ENCODE results near the gene ATP1B1. TPM values are rescaled to one million over a fixed set of nuclear protein-coding genes. Genes with fewer than 3 reads are reported as not detected.
"Not testable (repeated sequence)": the region's sequence is repeated elsewhere in the genome, so short reads cannot be mapped to it uniquely, and the experiment has no call there.

Gene ATP1B1
- total RNA-seq, 1 donor from 2014 or later, result 6.0 TPM

GRCh38 chr1:169175461-169175860 is 69.0 kb downstream of the ATP1B1 start:
- DNase-seq (ENCODE audit: low spot score), result no peak
- Mint-ChIP-seq H3K4me1 (ENCODE audit: unreplicated experiment) (no peaks in the 10 kb centered on the region), H3K36me3 (ENCODE audit: low read depth, unreplicated experiment) (no peaks in the 10 kb centered on the region), H3K27ac (ENCODE audit: unreplicated experiment) (no peak overlapping the region), H3K27me3 (ENCODE audit: unreplicated experiment) (peaks cover 1% of the 10 kb centered on the region), H3K4me3 (ENCODE audit: unreplicated experiment) (no peak overlapping the region), H3K9me3 (ENCODE audit: unreplicated experiment) (no peaks in the 10 kb centered on the region)
- TF ChIP-seq CTCF (IDR thresholded peaks at IDR 0.05; ENCODE audit: unreplicated experiment), result no peak

- DNase-seq (ENCODE audit: low spot score); H3K4me1 Mint-ChIP-seq (ENCODE audit: unreplicated experiment); H3K4me3 Mint-ChIP-seq (ENCODE audit: unreplicated experiment): not testable (repeated sequence)
These were observed 72.9 kb downstream of the ATP1B1 start for GRCh38 chr1:169179431-169179830.

GRCh38 chr1:169180174-169180573 is 73.7 kb downstream of the ATP1B1 start:
- H3K27ac Mint-ChIP-seq (ENCODE audit: unreplicated experiment), result no peak overlapping the region

More at GRCh38 chr1:169179431-169179830, 72.9 kb downstream of the ATP1B1 start:
- H3K27ac Mint-ChIP-seq (ENCODE audit: unreplicated experiment); H3K27me3 Mint-ChIP-seq (ENCODE audit: unreplicated experiment); H3K36me3 Mint-ChIP-seq (ENCODE audit: low read depth, unreplicated experiment); H3K9me3 Mint-ChIP-seq (ENCODE audit: unreplicated experiment): not testable (repeated sequence)

More at GRCh38 chr1:169180174-169180573, 73.7 kb downstream of the ATP1B1 start:
- no peaks in the 10 kb centered on the region for H3K4me1 Mint-ChIP-seq (ENCODE audit: unreplicated experiment)
- no peaks in the 10 kb centered on the region for H3K9me3 Mint-ChIP-seq (ENCODE audit: unreplicated experiment)
- peaks cover 1% of the 10 kb centered on the region for H3K27me3 Mint-ChIP-seq (ENCODE audit: unreplicated experiment)
- TF ChIP-seq CTCF (IDR thresholded peaks at IDR 0.05; ENCODE audit: unreplicated experiment), result no peak
- DNase-seq (ENCODE audit: low spot score), result no peak
- H3K36me3 Mint-ChIP-seq (ENCODE audit: low read depth, unreplicated experiment), result no peaks in the 10 kb centered on the region
- H3K4me3 Mint-ChIP-seq (ENCODE audit: unreplicated experiment), result no peak overlapping the region

Data from endothelial cell (in vitro differentiated cells).